ENCODE results near the gene PPP1R12C. TPM values are rescaled to one million over a fixed set of nuclear protein-coding genes. Genes with fewer than 3 reads are reported as not detected.

The PPP1R12C gene
- total and polyA plus RNA-seq, 2 donors from 2014 or later, result 89.0 to 146 TPM

DNA sequence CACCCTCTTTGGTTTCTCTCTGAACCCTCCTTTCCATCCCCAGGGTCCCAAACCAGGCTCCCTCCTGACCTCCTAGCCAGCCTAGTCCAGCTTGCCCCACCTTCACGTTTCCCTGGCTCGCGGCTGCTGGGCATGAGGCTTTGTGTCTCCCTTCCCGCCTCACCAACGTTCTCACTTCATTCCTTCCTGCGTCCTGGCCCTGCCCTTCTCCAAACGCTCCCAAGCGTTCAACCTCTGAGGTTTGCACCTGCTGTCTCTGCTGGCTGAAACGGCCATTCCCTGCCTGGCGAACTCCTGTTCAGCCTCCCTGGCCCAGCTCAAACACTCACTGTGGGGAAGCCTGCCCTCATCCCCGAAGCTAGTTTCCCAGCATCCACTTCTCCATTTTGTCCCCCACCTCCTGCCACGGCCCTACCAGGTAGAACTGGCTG is 29.4 kb downstream of the PPP1R12C start:
- DNase-seq (peak in 1 of 5 donors; percentile 56), FAIRE-seq (no peak)
- intact Hi-C loops (cut with DNase I), result no loop called here
- Histone ChIP-seq H3K4me3 (ENCODE audit: low read length in 3 of 3) (no peak overlapping the region), H3K27ac (ENCODE audit: low read depth in 2 of 2, low read length in 2 of 2) (no peak overlapping the region), H3K36me3 (ENCODE audit: control insufficient read depth in 2 of 3, insufficient read depth in 3 of 3, low read length in 3 of 3) (no peaks in the 10 kb centered on the region), H3K27me3 (ENCODE audit: control insufficient read depth, insufficient read depth, low read length) (peaks cover 5% of the 10 kb centered on the region), H3K9me3 (ENCODE audit: control insufficient read depth in 2 of 3, insufficient read depth in 1 of 3, low read length in 3 of 3) (no peaks in the 10 kb centered on the region), H3K9ac (ENCODE audit: low read length in 3 of 3) (no peak overlapping the region), H3K4me1 (ENCODE audit: control insufficient read depth in 2 of 3, insufficient read depth in 2 of 3, low read depth in 1 of 3, low read length in 3 of 3) (peaks cover 0 to 15% (median 0%) of the 10 kb centered on the region in 3 donors)
- TF ChIP-seq, protein P1, sequence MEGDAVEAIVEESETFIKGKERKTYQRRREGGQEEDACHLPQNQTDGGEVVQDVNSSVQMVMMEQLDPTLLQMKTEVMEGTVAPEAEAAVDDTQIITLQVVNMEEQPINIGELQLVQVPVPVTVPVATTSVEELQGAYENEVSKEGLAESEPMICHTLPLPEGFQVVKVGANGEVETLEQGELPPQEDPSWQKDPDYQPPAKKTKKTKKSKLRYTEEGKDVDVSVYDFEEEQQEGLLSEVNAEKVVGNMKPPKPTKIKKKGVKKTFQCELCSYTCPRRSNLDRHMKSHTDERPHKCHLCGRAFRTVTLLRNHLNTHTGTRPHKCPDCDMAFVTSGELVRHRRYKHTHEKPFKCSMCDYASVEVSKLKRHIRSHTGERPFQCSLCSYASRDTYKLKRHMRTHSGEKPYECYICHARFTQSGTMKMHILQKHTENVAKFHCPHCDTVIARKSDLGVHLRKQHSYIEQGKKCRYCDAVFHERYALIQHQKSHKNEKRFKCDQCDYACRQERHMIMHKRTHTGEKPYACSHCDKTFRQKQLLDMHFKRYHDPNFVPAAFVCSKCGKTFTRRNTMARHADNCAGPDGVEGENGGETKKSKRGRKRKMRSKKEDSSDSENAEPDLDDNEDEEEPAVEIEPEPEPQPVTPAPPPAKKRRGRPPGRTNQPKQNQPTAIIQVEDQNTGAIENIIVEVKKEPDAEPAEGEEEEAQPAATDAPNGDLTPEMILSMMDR (IDR thresholded peaks at IDR 0.05; ENCODE audit: borderline replicate concordance, extremely low read depth, insufficient read depth), result no peak

GRCh38 chr19:55087542-55087901 is 29.9 kb downstream of the PPP1R12C start:
- Histone ChIP-seq H3K4me3 (ENCODE audit: low read length in 3 of 3) (peak overlapping the region in 2 of 3 donors; percentile 28 to 53), H3K36me3 (ENCODE audit: control insufficient read depth in 2 of 3, insufficient read depth in 3 of 3, low read length in 3 of 3) (no peaks in the 10 kb centered on the region), H3K27me3 (ENCODE audit: control insufficient read depth, insufficient read depth, low read length) (peaks cover 5% of the 10 kb centered on the region), H3K4me1 (ENCODE audit: control insufficient read depth in 2 of 3, insufficient read depth in 2 of 3, low read depth in 1 of 3, low read length in 3 of 3) (peaks cover 0 to 15% (median 0%) of the 10 kb centered on the region in 3 donors), H3K9ac (ENCODE audit: low read length in 3 of 3) (peak overlapping the region in 1 of 3 donors; percentile 40), H3K27ac (ENCODE audit: low read depth in 2 of 2, low read length in 2 of 2) (no peak overlapping the region), H3K9me3 (ENCODE audit: control insufficient read depth in 2 of 3, insufficient read depth in 1 of 3, low read length in 3 of 3) (no peaks in the 10 kb centered on the region)
- DNase-seq (peak in 3 of 5 donors; percentile 45 to 71 (median 64)), FAIRE-seq (no peak)
- intact Hi-C loops (cut with DNase I), result no loop called here
- TF ChIP-seq, protein P1 (IDR thresholded peaks at IDR 0.05; ENCODE audit: borderline replicate concordance, extremely low read depth, insufficient read depth), result no peak

GRCh38 chr19:55086730-55087541 is 30.5 kb downstream of the PPP1R12C start:
- Histone ChIP-seq H3K36me3 (ENCODE audit: control insufficient read depth in 2 of 3, insufficient read depth in 3 of 3, low read length in 3 of 3) (no peaks in the 10 kb centered on the region), H3K9me3 (ENCODE audit: control insufficient read depth in 2 of 3, insufficient read depth in 1 of 3, low read length in 3 of 3) (no peaks in the 10 kb centered on the region), H3K9ac (ENCODE audit: low read length in 3 of 3) (peak overlapping the region in 1 of 3 donors; percentile 40), H3K4me1 (ENCODE audit: control insufficient read depth in 2 of 3, insufficient read depth in 2 of 3, low read depth in 1 of 3, low read length in 3 of 3) (peaks cover 0 to 15% (median 0%) of the 10 kb centered on the region in 3 donors), H3K27ac (ENCODE audit: low read depth in 2 of 2, low read length in 2 of 2) (no peak overlapping the region), H3K4me3 (ENCODE audit: low read length in 3 of 3) (peak overlapping the region; percentile 28 to 53 (median 37)), H3K27me3 (ENCODE audit: control insufficient read depth, insufficient read depth, low read length) (peaks cover 7% of the 10 kb centered on the region)
- DNase-seq (peak; percentile 95 to 97 (median 95)), FAIRE-seq (no peak)
- TF ChIP-seq, protein P1 (IDR thresholded peaks at IDR 0.05; ENCODE audit: borderline replicate concordance, extremely low read depth, insufficient read depth), result no peak
- intact Hi-C loops (cut with DNase I), result no loop called here
